Activated T-cell treated with anti-CD3 and anti-CD28 coated beads, Interleukin-2, amount 50 U/mL, for 1 hour (primary cell): ENCODE measurements around the gene GALNT18.

ENCODE experiments used
- DNase-seq: peaks from one replicate; pipeline ENCODE4 v3.0.0-alpha.2; 2020

Gene GALNT18

DNA sequence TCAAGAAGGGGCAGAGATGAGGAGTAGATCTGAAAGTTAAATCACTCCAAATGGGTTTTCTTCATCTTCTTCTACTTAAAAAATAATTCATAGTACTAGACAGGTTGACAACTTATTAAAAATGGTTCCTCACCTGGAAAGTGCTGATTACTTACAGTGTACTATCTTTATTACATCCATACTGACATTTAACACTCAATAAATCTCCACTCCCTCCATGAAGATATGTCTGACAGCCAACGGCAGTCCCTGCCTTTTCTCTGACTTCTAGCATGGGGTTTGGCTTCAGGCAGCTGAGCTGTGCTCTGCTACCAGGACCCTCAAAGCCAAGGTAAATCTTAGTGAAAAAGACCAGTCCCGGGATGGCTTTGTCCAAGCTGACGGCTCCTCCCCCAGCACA lies 135.4 kb downstream of the GALNT18 start:
- no peak for DNase-seq

DNA sequence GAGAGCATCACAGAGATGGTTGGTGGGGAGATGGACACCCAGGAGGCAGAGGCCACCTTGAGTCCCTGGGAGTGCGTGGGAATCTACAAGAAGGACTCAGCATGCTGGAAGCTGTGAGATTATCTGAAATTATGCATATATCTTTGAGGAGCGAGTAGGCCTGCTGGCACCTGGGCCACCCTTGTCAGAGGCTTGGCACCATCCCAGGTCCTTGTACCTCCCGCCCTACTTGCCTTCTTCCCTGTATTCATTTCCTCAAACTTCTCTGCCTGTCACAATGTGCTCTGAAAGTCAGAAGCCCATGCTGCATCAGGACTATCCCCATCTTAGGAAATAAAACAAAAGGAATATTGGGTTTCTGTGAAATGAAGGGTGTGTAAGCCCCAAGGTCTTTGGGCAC lies 135.8 kb downstream of the GALNT18 start:
- DNase-seq = no peak

DNA sequence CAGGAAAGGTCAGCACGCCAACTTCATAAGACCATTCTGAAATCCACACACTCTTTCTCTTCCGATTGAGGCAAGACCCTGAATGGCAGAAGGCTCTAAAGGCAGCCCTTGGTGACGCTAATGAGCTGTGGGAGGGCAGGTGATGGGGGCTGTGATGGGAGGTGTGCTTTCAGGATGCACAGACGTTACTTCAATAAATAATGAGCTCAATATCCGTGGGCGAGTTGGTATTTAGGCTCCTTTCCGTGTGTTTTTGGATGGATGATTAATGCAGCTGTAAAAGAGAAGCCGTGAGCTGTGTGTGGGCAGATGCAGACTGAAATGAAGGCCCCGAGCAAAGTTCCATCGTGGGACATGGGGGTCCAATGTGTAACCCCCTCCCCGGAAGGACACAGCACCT lies 138.2 kb downstream of the GALNT18 start:
- no peak for DNase-seq

DNA sequence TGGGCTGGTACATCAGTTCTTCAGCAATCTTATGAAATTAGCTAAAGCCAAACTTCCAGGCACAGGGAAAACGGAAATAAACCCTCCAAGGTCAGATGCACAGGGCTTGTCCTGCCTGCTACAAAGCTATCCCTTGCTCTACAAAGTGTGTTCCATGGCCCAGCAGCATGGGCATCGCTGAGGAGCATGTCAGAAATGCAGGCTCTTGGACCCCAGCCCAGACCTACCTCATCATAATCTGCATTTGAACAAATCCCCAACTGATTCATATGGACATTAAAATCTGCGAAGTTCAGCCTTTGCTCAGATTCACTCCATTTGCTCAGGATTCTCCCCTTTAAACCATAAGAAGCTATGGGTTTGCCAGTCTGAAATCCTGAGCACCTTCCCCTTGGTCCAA lies 139.1 kb downstream of the GALNT18 start:
- no peak for DNase-seq

DNA sequence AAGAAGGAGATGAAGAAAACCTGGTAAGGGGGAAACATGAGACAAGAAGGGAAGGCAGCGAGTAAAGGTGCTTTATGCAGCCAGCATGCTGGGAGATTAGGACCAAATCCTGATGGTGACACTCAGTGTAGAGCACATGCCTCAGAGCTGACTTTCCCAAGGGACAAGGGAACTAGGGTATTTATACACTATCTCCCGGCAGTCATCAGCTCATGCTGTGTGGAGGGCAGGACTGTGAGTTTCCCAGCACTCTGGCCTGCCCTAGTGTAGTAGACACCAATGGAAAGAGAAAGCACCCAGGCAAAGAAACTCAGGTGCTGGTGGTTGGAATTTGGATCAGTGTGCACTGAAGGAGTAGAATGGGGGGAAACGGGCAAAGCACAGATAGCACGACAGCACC lies 140.4 kb downstream of the GALNT18 start:
- no peak for DNase-seq

DNA sequence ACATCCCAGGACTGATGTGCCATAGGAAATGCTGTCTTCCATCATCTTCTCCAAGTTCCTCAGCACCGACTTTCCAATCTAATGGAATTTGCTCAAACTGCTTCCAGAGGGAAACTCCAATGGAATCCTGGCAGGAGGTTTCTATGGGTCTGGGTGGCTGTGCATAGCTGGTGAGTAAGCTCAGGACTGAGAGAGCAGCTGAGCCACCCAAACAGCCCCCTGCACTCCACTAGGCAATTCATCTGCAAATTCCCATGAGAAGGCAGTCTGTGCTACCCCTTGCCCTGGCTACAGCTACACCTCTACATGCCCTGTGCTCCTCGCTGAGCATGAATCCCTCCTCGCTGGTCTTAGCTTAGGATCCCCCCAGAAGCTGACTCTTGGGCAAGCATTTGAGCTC lies 140.8 kb downstream of the GALNT18 start:
- DNase-seq = no peak

DNA sequence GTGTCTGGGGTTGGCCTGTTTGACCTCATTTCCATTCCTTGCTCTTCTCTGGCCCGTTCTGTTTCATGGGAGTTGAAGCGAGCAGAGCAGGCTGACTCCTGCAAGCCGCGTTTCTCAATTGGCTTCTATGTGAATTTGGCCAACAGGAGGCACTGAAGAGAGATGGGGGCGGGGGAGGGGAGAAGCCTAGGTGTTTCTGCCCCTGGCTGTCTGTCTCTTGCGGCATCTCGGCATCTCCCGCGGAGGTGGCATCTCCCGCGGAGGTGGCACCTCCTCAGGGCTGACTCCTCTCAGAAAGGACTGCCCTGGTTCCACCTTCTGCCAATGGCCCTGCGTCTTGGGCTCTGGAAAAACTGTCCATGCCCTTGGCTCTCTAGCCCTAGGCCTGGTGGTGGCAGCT lies 143.1 kb downstream of the GALNT18 start:
- DNase-seq = no peak

DNA sequence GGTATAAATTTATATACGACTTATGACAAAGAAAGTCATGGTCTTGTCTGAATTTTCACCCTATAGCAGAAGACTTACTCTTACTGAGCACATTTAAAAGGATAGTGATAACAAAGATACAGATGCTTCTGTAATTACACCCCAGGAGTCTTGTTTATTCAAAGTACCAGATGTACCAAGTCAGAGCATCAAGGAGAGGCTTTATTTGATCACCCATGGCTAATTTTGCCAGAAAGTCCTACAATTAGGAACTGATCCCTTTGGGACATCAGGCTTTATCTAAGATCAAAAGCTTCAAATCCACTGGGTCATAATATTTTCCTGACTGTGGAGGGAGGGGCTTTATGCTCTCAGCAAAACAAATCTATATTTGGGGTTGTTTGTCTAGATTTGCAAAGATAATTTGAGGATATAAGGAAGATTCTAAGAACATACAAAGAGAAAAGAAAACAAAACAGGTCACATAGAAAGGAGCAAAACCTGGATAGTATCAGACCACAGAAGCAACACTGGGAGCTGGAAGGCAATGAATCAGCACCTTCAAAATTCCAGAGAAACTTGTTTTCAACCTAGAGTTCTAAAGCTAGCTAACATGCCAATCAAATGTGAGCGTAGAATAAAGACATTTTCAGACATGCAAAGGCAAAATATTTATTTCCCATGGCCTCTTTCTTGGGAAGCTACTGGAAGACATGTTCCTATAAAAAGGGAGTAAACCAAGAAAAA lies 143.9 kb downstream of the GALNT18 start:
- DNase-seq = no peak

DNA sequence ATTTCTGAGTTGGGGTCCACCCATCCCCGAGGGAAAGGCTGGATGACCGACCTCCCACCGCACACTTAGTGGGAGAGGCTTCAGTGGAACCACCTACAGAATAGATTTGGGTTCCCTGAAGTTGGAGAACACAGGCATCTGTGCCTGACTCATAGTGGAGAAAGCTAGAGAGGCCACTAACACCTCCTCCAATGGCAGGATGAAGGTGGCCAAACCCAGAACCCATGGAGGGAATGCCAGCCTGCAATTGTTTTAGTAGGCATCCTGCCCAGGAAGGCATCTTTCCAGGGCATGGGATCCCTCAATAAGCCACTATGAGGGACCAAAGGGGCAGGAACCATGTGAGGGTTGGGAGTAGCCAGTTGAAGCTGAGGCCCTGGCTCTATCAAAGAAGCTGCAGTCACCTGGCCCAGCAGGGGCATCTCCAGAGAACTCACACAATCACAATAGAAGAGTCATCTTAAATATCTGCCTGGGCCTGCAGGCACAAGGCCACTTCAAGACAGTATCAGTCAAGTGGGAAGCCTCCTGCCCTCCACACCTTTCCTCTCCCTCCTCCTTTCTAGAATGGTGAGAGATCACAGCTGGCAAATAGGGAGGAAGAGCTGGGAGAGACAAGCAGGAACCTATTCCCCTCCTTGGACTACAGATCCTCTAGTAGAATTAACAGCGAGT lies 144.7 kb downstream of the GALNT18 start:
- no peak for DNase-seq

DNA sequence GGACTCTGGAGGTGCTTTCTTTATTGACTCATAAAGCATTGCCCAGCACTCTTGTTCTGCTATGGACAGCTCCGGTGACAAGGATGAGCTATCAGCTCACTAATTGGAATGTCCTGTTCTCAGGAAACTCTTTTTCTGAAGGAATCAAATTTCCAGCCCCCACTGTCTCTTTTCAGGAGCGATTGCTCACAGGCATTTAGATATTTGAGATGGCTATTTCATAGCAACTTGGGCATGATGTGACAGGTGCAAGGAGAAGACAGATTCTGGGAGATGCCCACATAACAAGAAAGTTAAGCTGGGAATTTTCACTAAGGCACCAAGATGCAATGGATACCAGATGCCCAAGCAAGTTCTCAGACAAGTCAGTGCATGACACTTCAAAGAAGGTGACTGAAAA lies 145.3 kb downstream of the GALNT18 start:
- no peak for DNase-seq

DNA sequence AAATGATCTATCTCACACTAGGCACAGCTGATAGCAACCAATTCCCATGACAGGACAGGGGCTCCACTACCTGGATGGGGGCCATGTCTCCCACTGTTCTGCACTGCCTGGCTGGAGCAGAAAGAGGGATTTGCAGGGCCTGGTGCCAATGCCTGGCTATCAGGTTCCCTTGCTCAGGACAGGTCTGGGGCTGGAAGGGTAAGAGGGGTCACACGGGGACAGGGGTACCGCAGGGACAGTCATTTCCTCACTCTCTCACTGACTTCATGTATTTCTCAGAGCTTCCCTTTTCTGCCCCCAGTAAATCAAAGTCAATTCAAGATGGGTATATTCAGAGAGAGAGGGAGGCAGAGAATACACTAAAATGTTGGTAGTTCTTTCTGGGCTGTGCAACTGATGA lies 149.7 kb downstream of the GALNT18 start:
- DNase-seq = no peak

DNA sequence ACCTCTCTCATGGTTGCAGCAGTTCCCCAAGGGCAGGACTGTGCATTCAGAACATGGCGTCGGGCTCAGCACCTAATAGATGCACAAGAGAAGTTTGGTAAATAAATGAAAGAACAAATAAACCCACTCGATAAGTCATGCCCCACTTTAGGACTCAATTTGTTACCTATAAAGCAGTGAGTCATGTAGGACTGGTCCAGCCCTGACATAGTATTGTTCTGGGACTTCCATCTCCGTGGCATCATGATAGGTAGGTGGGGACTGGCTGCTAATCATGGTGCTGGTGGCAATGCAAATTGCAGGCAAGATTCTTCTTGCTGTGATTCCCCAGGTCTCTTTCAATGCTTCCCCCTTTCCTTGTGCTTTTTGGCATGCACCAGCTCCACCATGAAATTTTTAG lies 150.6 kb downstream of the GALNT18 start:
- no peak for DNase-seq

DNA sequence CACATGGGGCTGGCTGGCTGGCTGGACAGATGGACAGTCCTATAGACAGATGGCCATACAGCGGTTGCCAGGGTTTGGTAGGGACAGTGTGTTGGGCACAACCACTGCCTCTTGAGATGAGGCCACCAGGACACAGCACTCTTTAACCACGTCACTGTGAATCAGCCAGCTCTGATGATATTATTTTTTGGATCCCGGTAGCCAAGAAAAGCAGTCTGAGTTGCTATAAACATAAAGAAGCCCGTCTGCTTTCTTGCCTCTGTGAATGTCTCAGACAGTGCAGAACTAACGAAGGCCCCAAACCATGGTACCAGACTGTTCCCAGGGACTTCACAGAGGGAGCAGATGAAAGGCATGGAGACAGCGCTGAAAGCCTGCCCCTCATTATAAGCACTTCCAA lies 152.9 kb downstream of the GALNT18 start:
- no peak for DNase-seq

DNA sequence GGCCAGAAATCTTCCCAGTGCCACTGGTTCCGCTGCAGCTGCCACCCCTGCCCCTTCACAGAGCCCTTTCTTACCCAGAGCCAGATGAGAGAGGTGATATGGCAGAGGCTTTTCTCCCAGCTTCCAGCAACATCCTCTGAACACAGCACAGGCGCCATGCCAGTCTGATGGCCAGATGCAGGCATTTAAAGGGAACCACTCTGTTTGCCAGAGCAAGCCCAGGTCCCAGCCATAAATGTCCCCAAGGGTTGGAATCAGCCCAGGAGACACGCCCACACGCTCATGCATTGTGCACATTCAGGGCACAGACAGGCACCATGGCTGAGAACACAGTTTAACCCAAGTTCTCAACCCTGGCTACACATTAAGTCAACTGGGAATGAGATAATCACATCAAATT lies 154.5 kb downstream of the GALNT18 start:
- no peak for DNase-seq

DNA sequence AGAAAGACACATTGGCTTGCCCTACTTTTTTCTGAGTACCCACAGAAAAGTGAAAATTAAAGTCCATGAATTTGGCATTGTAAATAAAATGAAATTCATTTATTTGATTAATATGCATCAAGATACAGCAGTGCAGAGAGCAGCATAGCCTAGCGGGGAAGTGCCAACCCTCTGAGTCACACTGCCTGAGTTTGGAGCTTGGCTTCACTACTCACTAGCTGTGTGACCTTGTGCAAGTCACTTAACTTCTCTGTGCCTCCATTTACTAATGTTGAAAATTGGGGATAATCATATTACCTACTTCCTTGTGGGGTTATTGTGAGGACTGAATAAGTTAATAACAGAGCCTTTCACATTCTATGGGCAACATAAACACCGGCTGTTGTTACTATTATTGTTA lies 157.2 kb downstream of the GALNT18 start:
- no peak for DNase-seq

DNA sequence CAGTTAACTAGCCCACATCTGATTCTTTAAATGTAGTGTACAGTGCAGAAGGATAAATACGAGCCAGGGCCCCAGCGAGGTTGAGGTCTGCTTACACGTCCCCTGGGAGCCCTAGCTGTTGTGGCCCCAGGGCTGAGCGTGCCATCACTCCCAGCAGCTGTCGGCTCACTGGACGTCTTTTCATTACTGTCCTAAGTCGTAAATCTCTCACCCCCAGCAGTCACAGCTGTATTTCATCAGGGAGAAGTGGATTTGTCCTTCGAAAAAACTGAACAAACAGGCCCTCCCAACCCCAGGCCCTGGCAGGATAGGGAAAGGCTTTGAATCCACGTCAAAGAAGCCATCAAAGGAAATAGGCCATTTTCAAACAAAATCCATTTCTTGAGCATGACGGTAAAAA lies 158.4 kb downstream of the GALNT18 start:
- no peak for DNase-seq

DNA sequence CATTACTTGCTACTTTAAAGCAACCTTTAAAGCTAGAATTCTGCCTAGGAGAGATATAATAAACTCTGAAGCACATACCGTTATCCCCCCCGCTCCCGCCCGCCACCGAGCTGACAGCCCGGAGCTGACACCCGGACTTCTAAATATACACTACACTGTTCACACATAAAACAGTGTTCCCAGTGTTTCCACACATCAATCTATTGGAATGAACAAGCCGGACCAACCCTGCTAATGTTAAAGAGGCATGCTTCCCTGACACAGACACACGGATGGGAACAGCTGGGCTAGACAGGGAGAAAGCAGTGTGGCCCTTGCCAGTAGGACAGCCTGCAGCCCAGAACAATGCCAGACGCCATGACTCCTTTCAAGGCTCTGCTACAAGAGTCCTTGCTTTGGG lies 160.3 kb downstream of the GALNT18 start:
- DNase-seq = no peak

DNA sequence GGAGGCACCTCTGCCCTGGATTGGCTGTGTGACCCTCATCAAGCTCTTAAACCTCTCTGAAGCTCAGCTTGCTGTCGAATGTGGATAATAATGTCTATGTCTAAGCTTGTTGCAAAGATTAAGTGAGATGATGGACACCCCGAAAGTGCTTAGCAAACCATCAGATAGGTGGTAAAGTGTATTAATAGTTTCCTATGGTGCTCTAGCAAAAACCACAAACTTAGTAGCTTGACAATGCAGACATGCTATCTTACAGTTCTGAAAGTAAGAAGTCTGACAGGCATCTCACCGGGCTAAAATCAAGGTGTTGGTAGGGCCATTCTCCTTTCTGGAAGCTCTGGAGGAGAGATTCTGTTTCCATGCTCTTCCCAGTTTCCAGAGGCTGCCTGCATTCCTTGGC lies 162.2 kb downstream of the GALNT18 start:
- DNase-seq = no peak

DNA sequence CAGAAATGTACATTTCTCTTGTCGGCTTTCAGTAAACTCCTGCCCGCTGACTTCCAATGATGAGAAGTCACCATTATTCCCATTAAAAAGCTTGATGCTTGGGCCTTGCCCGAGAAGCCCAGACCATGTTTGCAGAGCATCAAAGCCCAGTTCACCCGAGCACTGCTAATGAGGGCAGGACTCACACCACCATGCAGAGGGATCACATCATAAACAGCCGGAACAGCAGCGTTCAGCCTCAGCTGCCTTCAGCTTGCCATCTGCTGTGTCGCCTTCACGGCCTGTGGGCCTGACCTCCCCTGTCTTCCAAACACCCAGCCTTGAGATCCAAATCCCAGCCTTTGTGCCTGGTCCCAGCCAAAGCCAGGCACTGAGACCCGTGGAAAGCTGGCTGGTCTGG lies 163.3 kb downstream of the GALNT18 start:
- no peak for DNase-seq

DNA sequence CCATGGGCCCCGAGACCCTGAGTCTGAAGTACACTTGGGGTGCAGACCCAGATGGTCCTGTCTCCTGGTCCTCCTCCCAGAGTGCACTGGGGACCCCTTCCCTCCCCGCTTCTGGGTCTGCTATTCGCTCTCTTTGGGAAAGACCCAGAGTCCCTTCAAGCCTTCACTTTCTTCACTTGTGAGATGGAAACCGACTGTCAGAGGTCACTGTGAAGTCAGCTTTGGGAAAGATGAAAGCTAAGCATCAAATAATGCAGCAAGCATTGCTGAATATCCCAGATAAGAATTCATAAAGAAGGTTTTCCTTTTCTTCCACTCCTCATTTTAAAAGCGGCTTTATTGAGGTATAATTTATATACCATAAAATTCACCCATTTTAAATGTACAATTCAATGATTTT lies 163.8 kb downstream of the GALNT18 start:
- DNase-seq = no peak

DNA sequence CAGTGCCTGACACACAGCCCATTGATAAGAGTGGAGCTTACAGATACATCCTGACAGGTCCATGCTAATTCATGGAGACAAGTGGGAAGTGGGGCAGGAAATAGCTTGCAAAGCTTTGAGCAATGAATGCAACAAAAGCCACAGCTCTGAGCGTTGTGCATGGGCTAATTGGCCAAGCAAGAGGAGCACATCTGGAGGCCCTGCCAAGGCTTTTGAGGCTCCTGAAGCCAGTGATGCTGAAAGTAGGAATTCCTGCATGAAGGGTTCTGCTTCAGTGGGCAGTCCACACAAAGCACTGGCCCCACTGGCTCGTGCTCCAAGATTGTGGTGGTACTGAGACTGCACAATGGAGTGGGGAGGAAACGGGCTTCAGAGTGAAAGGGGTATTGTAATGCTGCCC lies 164.9 kb downstream of the GALNT18 start:
- DNase-seq = no peak

DNA sequence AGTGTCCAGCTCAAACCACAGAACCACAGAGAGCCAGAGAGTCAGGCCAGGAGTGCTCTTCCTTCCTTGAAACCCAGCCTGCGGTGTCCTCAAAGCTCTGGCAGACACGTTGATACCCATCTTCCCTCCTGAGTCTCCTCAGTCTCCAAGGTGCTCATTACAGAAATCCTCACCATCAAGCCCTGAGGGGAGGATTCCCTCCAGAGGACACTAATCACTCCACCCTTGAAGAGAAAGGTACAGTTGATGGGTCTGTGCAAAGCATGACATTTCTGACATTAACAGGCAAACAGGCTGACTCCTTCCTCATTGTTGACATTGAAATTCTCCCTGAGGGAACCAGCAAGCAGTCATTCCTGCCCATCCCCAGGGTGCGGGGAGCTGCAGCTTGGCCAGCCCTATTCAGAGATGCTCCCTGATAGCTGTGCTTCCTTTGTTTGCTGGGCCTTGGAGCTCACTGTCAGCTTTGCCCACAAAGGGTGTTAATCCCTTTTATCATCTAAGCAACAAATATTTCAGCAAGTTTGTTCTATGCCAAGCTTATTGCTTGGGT lies 167.1 kb downstream of the GALNT18 start:
- DNase-seq = no peak

DNA sequence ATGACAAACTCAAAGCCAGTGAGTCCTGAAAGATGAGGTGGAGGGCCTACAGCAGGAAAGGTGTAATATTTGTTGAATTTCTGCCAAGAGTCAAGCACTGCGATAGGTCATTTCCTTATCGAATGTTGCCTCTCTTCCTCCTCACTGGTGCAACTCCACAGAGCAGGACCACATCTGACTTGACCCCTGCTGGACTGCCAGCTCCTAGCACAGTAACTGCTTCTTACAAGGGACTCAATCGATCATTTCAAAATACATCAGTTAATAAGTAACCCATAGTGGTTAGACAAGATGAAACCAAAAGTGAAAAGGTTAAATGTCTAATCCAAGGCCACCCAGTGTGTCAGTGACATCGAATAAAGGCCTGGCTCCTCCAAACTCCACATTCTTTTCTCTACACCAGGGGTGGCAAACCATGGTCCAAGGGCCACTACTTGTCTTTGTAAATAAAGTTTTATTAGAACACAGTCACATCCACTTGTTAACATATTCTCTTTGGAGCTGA lies 170.3 kb downstream of the GALNT18 start:
- no peak for DNase-seq

DNA sequence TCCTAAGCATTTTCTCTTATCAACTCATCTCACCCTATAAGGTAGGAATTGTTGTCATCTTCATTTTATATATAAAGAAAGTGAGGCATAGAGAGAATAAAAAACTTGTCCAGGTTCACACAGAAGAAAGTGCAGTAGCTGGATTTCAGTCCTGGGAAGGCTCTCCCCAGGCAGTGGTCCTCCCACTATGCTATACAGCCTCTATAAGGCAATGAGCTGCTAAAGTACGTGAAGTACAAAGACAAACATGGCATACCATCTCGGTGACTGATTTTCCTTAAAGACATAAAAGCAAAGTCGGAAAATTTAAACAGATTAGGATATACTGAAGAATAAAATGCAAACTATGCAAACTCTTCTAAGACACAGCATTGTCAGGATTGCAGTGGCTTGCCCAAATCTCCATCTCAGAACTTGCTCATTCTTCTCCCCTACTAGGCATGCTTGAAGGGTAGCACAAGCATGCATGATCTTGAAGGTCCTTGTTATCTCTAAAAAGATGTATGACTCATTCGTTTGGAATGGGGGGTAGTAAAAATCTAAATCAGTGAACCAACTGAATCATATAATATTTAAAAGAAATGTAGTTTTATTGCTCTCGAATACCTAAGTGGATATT lies 171.0 kb downstream of the GALNT18 start:
- DNase-seq = no peak
